ENCODE measurements around the gene CARD19.

CARD19 gene

GRCh38 chr9:93096131-93096802, at the start of gene CARD19:
Gene CARD19 (plus strand): TSS chr9:93096217. CDS start chr9:93096346, 129 bp downstream.
- Mint-ChIP-seq H3K36me3 (peaks cover 2% of the 10 kb centered on the region), H3K27ac (peak within 1 kb of the TSS; percentile 98)

GRCh38 chr9:93048566-93049448, 47.2 kb upstream of the CARD19 start:
- peaks cover 21% of the 10 kb centered on the region for H3K4me1 Mint-ChIP-seq
- no peak overlapping the region for H3K27ac Mint-ChIP-seq
- DNase-seq (ENCODE audit: low spot score in 2 of 2) (no peak), ATAC-seq (ENCODE audit: low read depth) (no peak)
- H3K27me3 Mint-ChIP-seq = no peaks in the 10 kb centered on the region
- no peaks in the 10 kb centered on the region for H3K9me3 Mint-ChIP-seq
- no peaks in the 10 kb centered on the region for H3K36me3 Mint-ChIP-seq
- H3K4me3 Mint-ChIP-seq = no peak overlapping the region

More at GRCh38 chr9:93096131-93096802, at the start of gene CARD19:
- no peak for DNase-seq (ENCODE audit: low spot score in 2 of 2)
- Mint-ChIP-seq H3K9me3 (no peaks in the 10 kb centered on the region), H3K27me3 (no peaks in the 10 kb centered on the region), H3K4me3 (peak within 1 kb of the TSS; percentile 93), H3K4me1 (peaks cover 48% of the 10 kb centered on the region)
- peak; percentile 18 for ATAC-seq (ENCODE audit: low read depth)

GRCh38 chr9:93049491-93049890, 46.5 kb upstream of the CARD19 start:
- no peaks in the 10 kb centered on the region for H3K9me3 Mint-ChIP-seq
- no peak overlapping the region for H3K27ac Mint-ChIP-seq
- no peak overlapping the region for H3K4me3 Mint-ChIP-seq
- DNase-seq (ENCODE audit: low spot score in 2 of 2) = no peak
- H3K36me3 Mint-ChIP-seq = no peaks in the 10 kb centered on the region
- H3K27me3 Mint-ChIP-seq = no peaks in the 10 kb centered on the region
- ATAC-seq (ENCODE audit: low read depth) = no peak
- peaks cover 20% of the 10 kb centered on the region for H3K4me1 Mint-ChIP-seq

- ATAC-seq (ENCODE audit: low read depth) (no peak), DNase-seq (ENCODE audit: low spot score in 2 of 2) (no peak)
- H3K9me3 Mint-ChIP-seq = no peaks in the 10 kb centered on the region
- H3K36me3 Mint-ChIP-seq = no peaks in the 10 kb centered on the region
- H3K4me1 Mint-ChIP-seq = peaks cover 20% of the 10 kb centered on the region
- H3K27ac Mint-ChIP-seq = no peak overlapping the region
- H3K27me3 Mint-ChIP-seq = no peaks in the 10 kb centered on the region
- no peak overlapping the region for H3K4me3 Mint-ChIP-seq
Observed at GRCh38 chr9:93050231-93050630, 45.8 kb upstream of the CARD19 start.

- DNase-seq (ENCODE audit: low spot score in 2 of 2) = no peak
- Mint-ChIP-seq H3K9me3 (no peaks in the 10 kb centered on the region), H3K27ac (no peak overlapping the region), H3K27me3 (no peaks in the 10 kb centered on the region), H3K4me3 (no peak overlapping the region), H3K4me1 (peaks cover 29% of the 10 kb centered on the region), H3K36me3 (no peaks in the 10 kb centered on the region)
- ATAC-seq (ENCODE audit: low read depth) = no peak
Observed at GRCh38 chr9:93051680-93052089, 44.3 kb upstream of the CARD19 start.

GRCh38 chr9:93052791-93053540, 43.1 kb upstream of the CARD19 start:
- H3K4me1 Mint-ChIP-seq = peaks cover 38% of the 10 kb centered on the region
- no peaks in the 10 kb centered on the region for H3K36me3 Mint-ChIP-seq
- no peaks in the 10 kb centered on the region for H3K27me3 Mint-ChIP-seq
- H3K27ac Mint-ChIP-seq = peak overlapping the region; percentile 73
- no peak overlapping the region for H3K4me3 Mint-ChIP-seq
- no peak for ATAC-seq (ENCODE audit: low read depth)
- H3K9me3 Mint-ChIP-seq = no peaks in the 10 kb centered on the region
- DNase-seq (ENCODE audit: low spot score in 2 of 2) = no peak

- Mint-ChIP-seq H3K27me3 (no peaks in the 10 kb centered on the region), H3K27ac (no peak overlapping the region), H3K36me3 (no peaks in the 10 kb centered on the region), H3K4me1 (peaks cover 38% of the 10 kb centered on the region), H3K4me3 (no peak overlapping the region), H3K9me3 (no peaks in the 10 kb centered on the region)
- ATAC-seq (ENCODE audit: low read depth) (no peak), DNase-seq (ENCODE audit: low spot score in 2 of 2) (no peak)
Observed at GRCh38 chr9:93053781-93054331, 42.2 kb upstream of the CARD19 start.

- H3K27ac Mint-ChIP-seq = peak overlapping the region; percentile 29
- H3K4me1 Mint-ChIP-seq = peaks cover 31% of the 10 kb centered on the region
- H3K27me3 Mint-ChIP-seq = no peaks in the 10 kb centered on the region
- DNase-seq (ENCODE audit: low spot score in 2 of 2) (no peak), ATAC-seq (ENCODE audit: low read depth) (no peak)
- H3K36me3 Mint-ChIP-seq = no peaks in the 10 kb centered on the region
- no peak overlapping the region for H3K4me3 Mint-ChIP-seq
- no peaks in the 10 kb centered on the region for H3K9me3 Mint-ChIP-seq
Observed at GRCh38 chr9:93054758-93055704, 41.0 kb upstream of the CARD19 start.

- H3K4me1 Mint-ChIP-seq = peaks cover 51% of the 10 kb centered on the region
- no peaks in the 10 kb centered on the region for H3K9me3 Mint-ChIP-seq
- no peak overlapping the region for H3K4me3 Mint-ChIP-seq
- H3K27ac Mint-ChIP-seq = peak overlapping the region; percentile 87
- no peaks in the 10 kb centered on the region for H3K27me3 Mint-ChIP-seq
- peak in 1 of 2 donors; percentile 39 for DNase-seq (ENCODE audit: low spot score in 2 of 2)
- no peaks in the 10 kb centered on the region for H3K36me3 Mint-ChIP-seq
- ATAC-seq (ENCODE audit: low read depth) = peak; percentile 20
Observed at GRCh38 chr9:93057042-93057702, 38.8 kb upstream of the CARD19 start.

GRCh38 chr9:93057703-93058354, 38.2 kb upstream of the CARD19 start:
- H3K36me3 Mint-ChIP-seq = peaks cover 3% of the 10 kb centered on the region
- H3K9me3 Mint-ChIP-seq = no peaks in the 10 kb centered on the region
- ATAC-seq (ENCODE audit: low read depth) (peak; percentile 37), DNase-seq (ENCODE audit: low spot score in 2 of 2) (peak; percentile 30 to 53)
- H3K4me1 Mint-ChIP-seq = peaks cover 57% of the 10 kb centered on the region
- H3K27ac Mint-ChIP-seq = peak overlapping the region; percentile 87
- H3K4me3 Mint-ChIP-seq = peak overlapping the region; percentile 70
- H3K27me3 Mint-ChIP-seq = no peaks in the 10 kb centered on the region

GRCh38 chr9:93058355-93059010, 37.5 kb upstream of the CARD19 start, which contains the start of gene SUSD3:
Gene SUSD3 (plus strand): TSS chr9:93058701. CDS start chr9:93058743, 42 bp downstream.
- peaks cover 3% of the 10 kb centered on the region for H3K36me3 Mint-ChIP-seq

More at GRCh38 chr9:93058355-93059010, 37.5 kb upstream of the CARD19 start, which contains the start of gene SUSD3:
- Mint-ChIP-seq H3K9me3 (no peaks in the 10 kb centered on the region), H3K4me3 (peak within 1 kb of the TSS; percentile 88), H3K27ac (peak within 1 kb of the TSS; percentile 95), H3K27me3 (no peaks in the 10 kb centered on the region), H3K4me1 (peaks cover 54% of the 10 kb centered on the region)
- DNase-seq (ENCODE audit: low spot score in 2 of 2) = peak; percentile 60 to 71
- ATAC-seq (ENCODE audit: low read depth) = peak; percentile 57

Data from memory B cell (primary cell).